Uterus (tissue), 4 donors: Measurements from ENCODE around the gene GPR62. TPM values are rescaled to one million over a fixed set of nuclear protein-coding genes. Genes with fewer than 3 reads are reported as not detected.
A peak's percentile ranks its signal among the peaks of the same experiment; 100 is the strongest.

Source experiments
- DNase-seq, 2 donors: peaks; one replicate each; pipeline ENCODE4 v3.0.0-alpha.2; 2019 to 2020
- H3K27ac ChIP-seq, 2 donors: fragments of 200-600 bp; sonication (generic); 1 replicate in 1 of 2; 2 replicates in 1 of 2; pipeline ENCODE4 v1.5.1; 2016 to 2018
- H3K27me3 ChIP-seq, 2 donors: fragments of 200-600 bp; sonication (generic); one replicate each; pipeline ENCODE4 v1.5.1; 2018 to 2019; ENCODE audit warnings: control low read depth in 1 of 2
- H3K36me3 ChIP-seq, 2 donors: fragments of 200-600 bp; sonication (generic); one replicate each; pipeline ENCODE4 v1.5.1; 2019; ENCODE audit warnings: control low read depth in 1 of 2
- H3K4me1 ChIP-seq, 2 donors: fragments of 200-600 bp; sonication (generic); one replicate each; pipeline ENCODE4 v1.5.1; 2018 to 2019; ENCODE audit warnings: control low read depth in 1 of 2
- H3K4me3 ChIP-seq, 2 donors: fragments of 200-600 bp; sonication (generic); 1 replicate in 1 of 2; 2 replicates in 1 of 2; pipeline ENCODE4 v1.5.1; 2018 to 2019; ENCODE audit warnings: mild to moderate bottlenecking in 1 of 2
- H3K9me3 ChIP-seq, 2 donors: fragments of 200-600 bp; sonication (generic); one replicate each; pipeline ENCODE4 v1.5.1; 2019; ENCODE audit warnings: control low read depth in 1 of 2
- POLR2A ChIP-seq, 2 donors: fragments of 450-650 bp; IDR thresholded peaks; one replicate each; pipeline ENCODE4 v1.6.1; 2016; ENCODE audit warnings: antibody characterized with exemption in 2 of 2, mild to moderate bottlenecking in 1 of 2, moderate library complexity in 1 of 2
- intact Hi-C: fragments of 100-400 bp; cut with DNase I; formaldehyde crosslinking; loops from one replicate; pipeline ENCODE4 v1.15.1; 2023; ENCODE audit warnings: low total_unique reads
- total RNA-seq, 4 donors: library from RNA; depleted of rRNA in 3 of 4; stranded (reverse); fragments of >200 nt in 3 of 4; gene quantifications; one replicate each; pipeline versions ENCODE4 v1.1.0 to v1.2.4, GENCODE V29; 2014 to 2023
- TF ChIP-seq, protein P1 (sequence below), 4 experiments: fragments of 200-600 bp in 2 of 4; fragments of 450-650 bp in 2 of 4; sonication (generic) in 2 of 4; IDR thresholded peaks; one replicate each; pipeline ENCODE4 v1.5.1; 2016 to 2019; ENCODE audit warnings: antibody characterized with exemption in 4 of 4, mild to moderate bottlenecking in 2 of 4, moderate library complexity in 1 of 4
- donor health status: DM: yes; HTN: yes; CAD: no.

Gene GPR62
- total RNA-seq, 4 donors from 2014 or later: 0.28 to 8.2 (median 0.34) TPM; not detected in 1

DNA sequence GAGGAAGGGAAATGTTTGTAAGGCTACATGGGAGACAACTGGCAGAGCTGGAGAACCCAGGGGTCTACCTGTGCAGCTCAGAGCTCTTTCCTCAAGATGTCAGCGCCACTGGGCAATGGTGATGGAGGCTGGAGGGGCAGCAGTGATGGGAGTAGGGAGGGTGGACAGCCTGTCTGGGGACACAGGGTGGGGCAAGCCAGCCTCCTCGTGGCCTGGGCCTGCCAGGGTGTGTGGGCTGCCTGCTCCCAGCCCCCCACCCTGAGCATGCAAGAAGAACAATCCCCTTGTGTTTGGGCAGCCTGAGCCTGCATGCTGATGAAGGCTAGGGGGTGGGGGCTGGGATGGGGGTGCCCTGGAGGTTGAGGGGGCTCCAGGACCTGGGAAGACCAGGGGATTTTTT is 10.8 kb downstream of the GPR62 start:
- H3K36me3 ChIP-seq: no peaks in the 10 kb centered on the region
- H3K9me3 ChIP-seq: no peaks in the 10 kb centered on the region
- H3K4me3 ChIP-seq: no peak overlapping the region
- no peak for DNase-seq
- intact Hi-C loops: no loop called here
- H3K27ac ChIP-seq: peak overlapping the region; percentile 89 to 94
- H3K27me3 ChIP-seq: no peaks in the 10 kb centered on the region
- TF ChIP-seq, protein P1, sequence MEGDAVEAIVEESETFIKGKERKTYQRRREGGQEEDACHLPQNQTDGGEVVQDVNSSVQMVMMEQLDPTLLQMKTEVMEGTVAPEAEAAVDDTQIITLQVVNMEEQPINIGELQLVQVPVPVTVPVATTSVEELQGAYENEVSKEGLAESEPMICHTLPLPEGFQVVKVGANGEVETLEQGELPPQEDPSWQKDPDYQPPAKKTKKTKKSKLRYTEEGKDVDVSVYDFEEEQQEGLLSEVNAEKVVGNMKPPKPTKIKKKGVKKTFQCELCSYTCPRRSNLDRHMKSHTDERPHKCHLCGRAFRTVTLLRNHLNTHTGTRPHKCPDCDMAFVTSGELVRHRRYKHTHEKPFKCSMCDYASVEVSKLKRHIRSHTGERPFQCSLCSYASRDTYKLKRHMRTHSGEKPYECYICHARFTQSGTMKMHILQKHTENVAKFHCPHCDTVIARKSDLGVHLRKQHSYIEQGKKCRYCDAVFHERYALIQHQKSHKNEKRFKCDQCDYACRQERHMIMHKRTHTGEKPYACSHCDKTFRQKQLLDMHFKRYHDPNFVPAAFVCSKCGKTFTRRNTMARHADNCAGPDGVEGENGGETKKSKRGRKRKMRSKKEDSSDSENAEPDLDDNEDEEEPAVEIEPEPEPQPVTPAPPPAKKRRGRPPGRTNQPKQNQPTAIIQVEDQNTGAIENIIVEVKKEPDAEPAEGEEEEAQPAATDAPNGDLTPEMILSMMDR (IDR thresholded peaks at IDR 0.05): no peak
- TF ChIP-seq POLR2A (IDR thresholded peaks at IDR 0.05): no peak
- peaks cover 0 to 15% of the 10 kb centered on the region in 2 donors for H3K4me1 ChIP-seq

DNA sequence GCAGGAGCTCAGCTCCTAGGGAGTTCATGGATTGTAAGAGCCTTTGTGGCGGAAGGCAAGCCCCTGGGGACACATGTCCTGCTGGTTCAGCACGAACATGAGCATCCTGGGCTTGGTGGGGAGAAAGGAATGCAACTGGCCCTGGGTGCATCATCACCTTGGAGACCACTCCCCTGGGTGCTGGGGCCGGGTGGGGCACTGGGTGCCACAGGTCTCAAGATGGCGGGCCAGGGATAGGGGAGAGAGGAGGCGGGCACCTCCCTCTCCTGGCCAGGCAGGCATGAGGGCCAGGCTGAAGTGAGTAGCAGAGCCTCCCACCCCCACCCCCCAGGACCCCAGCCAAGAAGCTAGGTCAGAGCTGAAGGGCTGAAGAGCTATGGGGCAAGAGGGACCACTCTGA is 11.3 kb downstream of the GPR62 start:
- no peaks in the 10 kb centered on the region for H3K36me3 ChIP-seq
- H3K9me3 ChIP-seq: no peaks in the 10 kb centered on the region
- no peak for DNase-seq
- H3K27me3 ChIP-seq: no peaks in the 10 kb centered on the region
- peak overlapping the region; percentile 89 to 94 for H3K27ac ChIP-seq
- peak overlapping the region; percentile 46 to 80 for H3K4me3 ChIP-seq
- intact Hi-C loops: no loop called here
- H3K4me1 ChIP-seq: peaks cover 0 to 15% of the 10 kb centered on the region in 2 donors
- no peak for TF ChIP-seq POLR2A (IDR thresholded peaks at IDR 0.05)
- TF ChIP-seq, protein P1 (IDR thresholded peaks at IDR 0.05): no peak

DNA sequence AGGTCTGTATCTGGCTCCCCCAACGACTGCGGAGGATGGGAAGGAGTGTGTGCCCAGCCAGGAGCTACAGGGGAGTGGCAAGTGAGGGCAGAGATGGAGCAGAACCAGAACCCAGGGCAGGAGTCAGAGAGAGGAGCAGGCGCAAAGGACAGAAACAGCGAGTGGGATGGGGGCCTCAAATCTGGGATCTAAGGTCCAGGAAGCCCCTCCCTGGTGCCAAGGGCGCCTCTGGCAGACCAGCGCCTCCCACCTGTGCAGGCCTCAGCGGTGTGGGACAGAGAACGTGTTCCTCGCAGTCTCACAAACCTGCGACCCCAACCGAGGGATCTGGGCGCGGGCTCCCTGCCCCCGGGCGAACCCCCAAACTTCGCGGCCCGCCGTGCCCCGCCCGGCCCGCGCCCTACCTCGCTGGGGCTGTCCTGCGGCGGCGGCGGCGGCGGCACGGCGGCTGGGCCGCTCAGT is 11.8 kb downstream of the GPR62 start:
- H3K9me3 ChIP-seq: no peaks in the 10 kb centered on the region
- intact Hi-C loops: no loop called here
- no peaks in the 10 kb centered on the region for H3K36me3 ChIP-seq
- peak overlapping the region; percentile 89 to 94 for H3K27ac ChIP-seq
- peak overlapping the region; percentile 46 to 80 for H3K4me3 ChIP-seq
- no peak for DNase-seq
- peaks cover 0 to 15% of the 10 kb centered on the region in 2 donors for H3K4me1 ChIP-seq
- H3K27me3 ChIP-seq: no peaks in the 10 kb centered on the region
- TF ChIP-seq, protein P1 (IDR thresholded peaks at IDR 0.05): no peak
- no peak for TF ChIP-seq POLR2A (IDR thresholded peaks at IDR 0.05)

DNA sequence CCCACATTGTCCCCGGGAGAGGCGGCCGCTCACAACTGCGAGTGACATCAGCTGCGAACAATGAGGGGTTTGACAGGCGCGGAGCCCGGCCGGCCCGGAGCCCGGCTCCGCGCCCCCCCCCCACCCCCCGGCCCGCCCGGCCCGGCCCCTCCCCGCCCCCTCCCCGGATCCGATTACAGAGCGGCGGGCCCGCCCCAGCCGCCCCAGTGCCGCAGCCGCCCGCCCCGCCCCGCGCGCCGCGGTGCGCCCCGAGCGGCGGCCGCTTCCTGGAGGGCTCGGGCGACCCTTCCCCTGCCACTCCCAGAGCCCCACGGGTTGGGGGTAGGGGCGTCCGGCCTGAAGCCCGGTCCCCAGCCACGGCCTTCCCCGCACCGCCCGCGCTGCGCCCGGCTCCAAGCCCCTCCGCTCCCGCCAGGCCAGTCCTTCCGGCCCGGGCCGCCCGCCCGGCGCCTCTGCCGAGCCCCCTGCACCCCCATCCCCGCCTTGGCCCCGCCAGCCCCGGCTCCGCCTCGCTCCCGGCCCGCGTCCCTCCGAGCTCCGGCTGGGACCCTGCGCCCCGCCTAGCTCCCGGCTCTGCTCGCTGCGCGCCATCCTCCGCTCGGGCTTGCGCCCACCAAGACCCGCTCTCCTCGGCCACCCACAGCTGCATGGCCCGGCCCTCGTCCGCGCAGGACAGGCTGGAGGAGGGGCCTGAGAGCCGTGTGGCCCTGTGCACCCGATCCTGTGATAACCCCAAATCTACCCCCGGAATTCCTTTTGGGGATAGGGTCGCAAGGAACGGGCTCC is 12.4 kb downstream of the GPR62 start, which contains the start of gene PCBP4:
Gene PCBP4 (minus strand): TSS at position 71 of the 786 bp plus-strand sequence. CDS start 6,214 bp downstream, outside the sequence.
- intact Hi-C loops: no loop called here
- peak; percentile 74 to 76 for DNase-seq
- Histone ChIP-seq H3K4me1 (peaks cover 0 to 15% of the 10 kb centered on the region in 2 donors), H3K36me3 (no peaks in the 10 kb centered on the region), H3K27ac (peak within 1 kb of the TSS; percentile 89 to 94), H3K4me3 (peak within 1 kb of the TSS; percentile 46 to 80), H3K27me3 (no peaks in the 10 kb centered on the region), H3K9me3 (no peaks in the 10 kb centered on the region)
- TF ChIP-seq, protein P1 (IDR thresholded peaks at IDR 0.05): no peak
- peak; percentile 30 to 92 for TF ChIP-seq POLR2A (IDR thresholded peaks at IDR 0.05)

DNA sequence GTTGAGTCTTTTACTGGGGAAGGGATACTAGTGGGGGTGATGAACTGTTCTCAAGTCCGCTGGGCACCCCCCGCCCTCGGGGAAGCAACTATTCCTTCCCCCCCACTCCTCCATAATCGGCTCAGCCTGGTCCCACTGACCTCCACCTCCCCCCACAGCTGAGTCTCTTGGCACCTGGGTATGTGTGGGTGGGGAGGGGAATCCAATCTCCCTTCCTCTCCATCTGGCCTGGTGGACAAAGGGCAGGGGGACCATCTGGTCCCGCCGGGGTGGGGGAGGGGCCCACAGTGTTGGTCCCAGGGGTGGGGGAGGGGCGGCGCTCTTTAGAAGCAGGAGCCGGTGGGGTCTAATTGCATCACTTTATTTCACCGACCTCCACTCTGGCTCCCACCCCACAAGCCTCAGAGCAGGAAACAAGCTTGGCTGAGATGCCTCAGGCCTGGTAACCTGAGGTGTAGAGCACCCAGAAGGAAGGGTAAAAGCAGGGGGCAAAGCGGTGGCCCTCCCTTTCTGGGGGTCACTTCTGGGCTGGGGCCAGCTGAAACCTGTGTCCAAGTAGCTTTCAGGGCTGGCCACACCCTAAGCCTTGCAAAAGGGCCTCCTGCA is 13.1 kb downstream of the GPR62 start:
- H3K27ac ChIP-seq: peak overlapping the region; percentile 89 to 94
- no peaks in the 10 kb centered on the region for H3K27me3 ChIP-seq
- peak in 1 of 2 donors; percentile 48 for DNase-seq
- TF ChIP-seq, protein P1 (IDR thresholded peaks at IDR 0.05): no peak
- TF ChIP-seq POLR2A (IDR thresholded peaks at IDR 0.05): no peak
- H3K36me3 ChIP-seq: no peaks in the 10 kb centered on the region
- H3K9me3 ChIP-seq: no peaks in the 10 kb centered on the region
- peak overlapping the region; percentile 46 to 80 for H3K4me3 ChIP-seq
- peaks cover 0 to 15% of the 10 kb centered on the region in 2 donors for H3K4me1 ChIP-seq
- intact Hi-C loops: no loop called here
